HCT116 (cell line): ENCODE results near the gene TTC5. TPM values are rescaled to one million over a fixed set of nuclear protein-coding genes. Genes with fewer than 3 reads are reported as not detected.

Experiments used
- ATAC-seq: fragments of 200-7000 bp; cut with Tn5 transposase; 2 replicates; pipeline ENCODE4 v1.9.1; 2020; ENCODE audit warnings: mild to moderate bottlenecking, moderate library complexity
- BruUV-seq: library from RNA; stranded (reverse); fragments of 400-500 nt; replicated peaks from 2 replicates; lab custom pipeline; 2021; lab: Mats Ljungman, UMichigan
- CTCF ChIA-PET: fragments of 300-600 bp; sonication (Branson Sonifier 250); formaldehyde crosslinking; loops from one replicate; lab custom pipeline; 2021; ENCODE audit warnings: antibody characterized with exemption; lab: Charles Lee
- POLR2A ChIA-PET: fragments of 300-600, 350-600 bp; sonication (Branson Sonifier 250); formaldehyde crosslinking; loops from one replicate; lab custom pipeline; 2021; ENCODE audit warnings: antibody characterized with exemption; lab: Charles Lee
- RAD21 ChIA-PET, 2 experiments: fragments of 300-600 bp; sonication (Branson Sonifier 250); formaldehyde crosslinking; loops; one replicate each; lab custom pipeline; 2023; ENCODE audit warnings: low total read pairs in 2 of 2; ENCODE audit not compliant: uncharacterized antibody in 2 of 2, unreplicated experiment in 2 of 2, low non-redundant PET in 1 of 2; lab: Charles Lee
- DNase-seq: peaks from one replicate; pipeline ENCODE4 v3.0.0-alpha.2; 2010; ENCODE audit warnings: low read depth, low spot score
- H2AFZ ChIP-seq: fragments of 200-600 bp; shearing (Covaris generic), sonication (generic); 2 replicates; pipeline ENCODE4 v1.6.1; 2017; ENCODE audit warnings: low read depth, mixed run types, mixed read lengths, antibody characterized with exemption, low read length; ENCODE audit not compliant: poor library complexity, severe bottlenecking
- H3K27ac ChIP-seq: 2 replicates; pipeline ENCODE4 v1.5.1; 2012; ENCODE audit warnings: low read depth, low read length
- H3K27me3 ChIP-seq: fragments of 200-600 bp; sonication (generic); 2 replicates; pipeline ENCODE4 v1.6.1; 2016; ENCODE audit warnings: mixed run types, low read length, mixed read lengths; ENCODE audit not compliant: insufficient read depth
- H3K36me3 ChIP-seq, 2 experiments: fragments of 200-500 bp in 1 of 2; fragments of 200-600 bp in 1 of 2; sonication (Bioruptor generic) in 1 of 2; sonication (generic) in 1 of 2; 2 replicates each; pipeline versions ENCODE4 v1.5.1 to v1.6.1; 2014 to 2016; ENCODE audit warnings: low read length in 2 of 2, inconsistent platforms in 1 of 2, mixed read lengths in 1 of 2, mixed run types in 1 of 2; ENCODE audit not compliant: insufficient read depth in 2 of 2, control insufficient read depth in 1 of 2
- H3K4me1 ChIP-seq, 2 experiments: fragments of 200-600 bp in 1 of 2; sonication (generic) in 1 of 2; 2 replicates each; pipeline versions ENCODE4 v1.5.1 to v1.6.1; 2012 to 2017; ENCODE audit warnings: low read length in 2 of 2, inconsistent platforms in 1 of 2, mild to moderate bottlenecking in 1 of 2, mixed read lengths in 1 of 2, mixed run types in 1 of 2, moderate library complexity in 1 of 2; ENCODE audit not compliant: insufficient read depth in 2 of 2, control insufficient read depth in 1 of 2
- H3K4me2 ChIP-seq: fragments of 200-600 bp; sonication (generic); 2 replicates; pipeline ENCODE4 v1.6.1; 2017; ENCODE audit warnings: mixed run types, low read length, mixed read lengths
- H3K4me3 ChIP-seq, 2 experiments: fragments of 200-600 bp in 1 of 2; sonication (generic) in 1 of 2; replicated peaks in 1 of 2; 2 replicates each; pipeline ENCODE4 v1.5.1; 2011 to 2016; ENCODE audit warnings: low read length in 2 of 2, control low read depth in 1 of 2, low read depth in 1 of 2, mild to moderate bottlenecking in 1 of 2, mixed read lengths in 1 of 2, mixed run types in 1 of 2
- H3K79me2 ChIP-seq: fragments of 200-600 bp; sonication (generic); 2 replicates; pipeline ENCODE4 v1.6.1; 2017; ENCODE audit warnings: mild to moderate bottlenecking, mixed run types, low read length, moderate library complexity, mixed read lengths; ENCODE audit not compliant: insufficient read depth
- H3K9ac ChIP-seq: fragments of 200-600 bp; sonication (generic); 2 replicates; pipeline ENCODE4 v1.6.1; 2016; ENCODE audit warnings: low read length, mixed read lengths
- H3K9me2 ChIP-seq: fragments of 200-600 bp; sonication (generic), shearing (Covaris generic); 2 replicates; pipeline ENCODE4 v1.6.1; 2017; ENCODE audit warnings: mixed run types, mild to moderate bottlenecking, moderate library complexity; ENCODE audit not compliant: insufficient read depth
- H3K9me3 ChIP-seq, 2 experiments: fragments of 200-500 bp in 1 of 2; fragments of 200-600 bp in 1 of 2; sonication (Bioruptor generic) in 1 of 2; sonication (generic) in 1 of 2; 2 replicates each; pipeline ENCODE4 v1.6.1; 2014 to 2017; ENCODE audit warnings: low read length in 2 of 2, mixed read lengths in 2 of 2, inconsistent platforms in 1 of 2, low read depth in 1 of 2, mild to moderate bottlenecking in 1 of 2, mixed run types in 1 of 2, moderate library complexity in 1 of 2; ENCODE audit not compliant: control insufficient read depth in 1 of 2, insufficient read depth in 1 of 2
- H4K20me1 ChIP-seq: fragments of 200-600 bp; sonication (generic), shearing (Covaris generic); 2 replicates; pipeline ENCODE4 v1.6.1; 2017; ENCODE audit warnings: mixed run types, mild to moderate bottlenecking, moderate library complexity; ENCODE audit not compliant: insufficient read depth
- CBX3 ChIP-seq: IDR thresholded peaks from 2 replicates; pipeline ENCODE4 v1.6.1; 2012; ENCODE audit warnings: low read depth
- CTCF ChIP-seq, 3 experiments: fragments of 200-600 bp in 1 of 3; sonication (generic) in 1 of 3; IDR thresholded peaks in 2 of 3; conservative IDR thresholded peaks in 1 of 3; 2 replicates each; pipeline ENCODE4 v1.5.1; 2012 to 2017; ENCODE audit warnings: low read depth in 2 of 3, low read length in 2 of 3, antibody characterized with exemption in 1 of 3, borderline replicate concordance in 1 of 3, control low read depth in 1 of 3, mild to moderate bottlenecking in 1 of 3, mixed read lengths in 1 of 3, mixed run types in 1 of 3, moderate library complexity in 1 of 3; ENCODE audit not compliant: insufficient read depth in 1 of 3
- FOSL1 ChIP-seq: IDR thresholded peaks from 2 replicates; pipeline ENCODE4 v1.6.1; 2012; ENCODE audit warnings: low read depth
- JUND ChIP-seq: IDR thresholded peaks from 2 replicates; pipeline ENCODE4 v1.6.1; 2012
- POLR2A ChIP-seq: IDR thresholded peaks from 2 replicates; pipeline ENCODE4 v1.7.0; 2011; ENCODE audit warnings: borderline replicate concordance; ENCODE audit not compliant: insufficient read depth, insufficient read length; ENCODE audit errors: extremely low read depth
- POLR2AphosphoS5 ChIP-seq: IDR thresholded peaks from 2 replicates; pipeline ENCODE4 v1.6.1; 2011; ENCODE audit warnings: mild to moderate bottlenecking, low read depth, low read length, moderate library complexity
- SIN3A ChIP-seq: IDR thresholded peaks from 2 replicates; pipeline ENCODE4 v1.6.1; 2012; ENCODE audit warnings: low read depth
- SP1 ChIP-seq: IDR thresholded peaks from 2 replicates; pipeline ENCODE4 v1.6.1; 2012; ENCODE audit warnings: low read depth
- YY1 ChIP-seq: IDR thresholded peaks from 2 replicates; pipeline ENCODE4 v1.6.1; 2011; ENCODE audit warnings: low read length, low read depth, moderate library complexity, mild to moderate bottlenecking; ENCODE audit not compliant: insufficient replicate concordance; ENCODE audit errors: extremely low read depth
- ZFX ChIP-seq: fragments of 450-650 bp; IDR thresholded peaks from 2 replicates; pipeline ENCODE4 v1.6.1; 2017
- intact Hi-C: fragments of 100-400 bp; cut with micrococcal nuclease; formaldehyde crosslinking; loops from 2 replicates; pipeline ENCODE4 v1.10.0; 2022
- total RNA-seq: library from RNA; stranded (reverse); gene quantifications from one replicate; pipeline ENCODE4 v1.2.1, GENCODE V29; 2021; ENCODE audit not compliant: unreplicated experiment
- TF ChIP-seq, protein P1 (sequence below): IDR thresholded peaks from 2 replicates; pipeline ENCODE4 v1.6.1; 2012; ENCODE audit warnings: low read depth
- TF ChIP-seq, protein P2 (sequence below): IDR thresholded peaks from 2 replicates; pipeline ENCODE4 v1.6.1; 2012

TTC5 gene
- total RNA-seq, 1 experiment from 2014 or later: 23.3 TPM

DNA sequence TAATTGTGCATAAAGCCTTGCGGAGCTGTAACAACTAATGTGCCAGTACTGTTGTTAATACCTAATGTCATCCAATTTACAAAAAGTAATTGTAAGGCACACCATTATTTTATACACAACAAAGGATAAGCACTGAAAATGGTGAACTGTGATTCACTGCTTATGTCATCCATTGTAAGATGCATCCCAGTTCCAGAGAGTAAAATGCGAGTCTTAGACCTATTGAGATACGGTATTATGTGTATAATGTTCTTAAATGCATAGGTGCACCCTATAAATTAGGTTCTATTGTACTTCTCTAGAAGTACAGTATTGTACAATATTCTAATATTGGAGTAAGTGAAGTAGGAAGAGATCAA, 38.1 kb upstream of the TTC5 start:
- BruUV-seq: TSS peak; percentile 71
- H3K9me3 ChIP-seq: no peaks in the 10 kb centered on the region
- ATAC-seq: no peak
- peaks cover 30% of the 10 kb centered on the region for H3K79me2 ChIP-seq
- H3K27me3 ChIP-seq: no peaks in the 10 kb centered on the region
- peaks cover 23 to 25% of the 10 kb centered on the region in 2 experiments for H3K36me3 ChIP-seq
- intact Hi-C loops: loop anchor here (1.0 to 5.0 kb wide), 5 partner anchors 68 to 337 kb away; partner anchors contain the start of genes PIP4P1 and TEP1
- DNase-seq: no peak
- H4K20me1 ChIP-seq: no peaks in the 10 kb centered on the region
- ChIA-PET POLR2A (interaction anchor here (0.9 to 4.3 kb wide), 25 partner anchors 10 to 339 kb away, joined by 3 to 47 read pairs (median 5); partner anchors contain the start of genes APEX1, CCNB1IP1, OSGEP and PIP4P1), RAD21 (no interaction called here), CTCF (interaction anchor here (1.0 to 3.0 kb wide), 7 partner anchors 72 to 760 kb away, joined by 3 to 17 read pairs (median 6); no protein-coding TSS in a partner anchor)
- H3K9ac ChIP-seq: peak overlapping the region; percentile 84
- H3K4me3 ChIP-seq: peak overlapping the region; percentile 67 to 94
- H3K27ac ChIP-seq: peak overlapping the region; percentile 63
- peak overlapping the region; percentile 82 for H3K4me2 ChIP-seq
- TF ChIP-seq JUND (peak; percentile 14; the same call in 1 of the 2 replicates), ZFX (no peak)
- no peak overlapping the region for H2AFZ ChIP-seq
- peaks cover 5 to 15% of the 10 kb centered on the region in 2 experiments; a peak in 3 of 4 replicates for H3K4me1 ChIP-seq
- no peaks in the 10 kb centered on the region for H3K9me2 ChIP-seq

GRCh38 chr14:20343092-20343861, 37.5 kb upstream of the TTC5 start, which contains the start of gene PARP2:
TSS of gene PARP2 (plus strand) at chr14:20343635. CDS start at chr14:20343642, 7 bp downstream.
- BruUV-seq: TSS peak; percentile 100
- no peaks in the 10 kb centered on the region for H3K9me3 ChIP-seq
- RAD21 ChIA-PET: interaction anchor here (0.6 to 1.1 kb wide), 7 partner anchors 11 to 310 kb away, joined by 3 to 6 read pairs (median 3); partner anchors contain the start of genes CCNB1IP1 (in 1 of the 2) and PIP4P1 (in 1 of the 2)
- peak within 1 kb of the TSS; percentile 84 for H3K9ac ChIP-seq
- peak; percentile 99 for DNase-seq
- peak within 1 kb of the TSS; percentile 67 to 94 for H3K4me3 ChIP-seq
- POLR2A ChIA-PET: interaction anchor here (0.7 to 4.3 kb wide), 35 partner anchors 10 to 339 kb away, joined by 3 to 47 read pairs (median 4); partner anchors contain the start of genes APEX1, CCNB1IP1, OSGEP and PIP4P1
- H3K27me3 ChIP-seq: no peaks in the 10 kb centered on the region
- H4K20me1 ChIP-seq: no peaks in the 10 kb centered on the region
- H3K27ac ChIP-seq: peak within 1 kb of the TSS; percentile 95
- peaks cover 20 to 25% of the 10 kb centered on the region in 2 experiments for H3K36me3 ChIP-seq
- peak; percentile 95 for ATAC-seq
- no peaks in the 10 kb centered on the region for H3K9me2 ChIP-seq
- peaks cover 5 to 15% of the 10 kb centered on the region in 2 experiments; a peak in 3 of 4 replicates for H3K4me1 ChIP-seq
- CTCF ChIA-PET: interaction anchor here (0.7 to 3.0 kb wide), 10 partner anchors 15 to 761 kb away, joined by 3 to 17 read pairs (median 5); no protein-coding TSS in a partner anchor
- H2AFZ ChIP-seq: peak within 1 kb of the TSS; percentile 4
- peak within 1 kb of the TSS; percentile 82 for H3K4me2 ChIP-seq
- peaks cover 30% of the 10 kb centered on the region for H3K79me2 ChIP-seq
- intact Hi-C loops: loop anchor here (1.0 to 5.0 kb wide), 5 partner anchors 69 to 338 kb away; partner anchors contain the start of genes PIP4P1 and TEP1
- TF ChIP-seq YY1 (peak; percentile 79), CTCF (IDR thresholded peaks at IDR 0.05 in 2 of 3, conservative IDR thresholded peaks at IDR 0.05 in 1 of 3; ENCODE audit: borderline replicate concordance in 1 of 3, insufficient read depth in 1 of 3, low read depth in 2 of 3, low read length in 2 of 3) (no peak), FOSL1 (no peak), POLR2AphosphoS5 (peak; percentile 99), SIN3A (peak; percentile 92), SP1 (peak; percentile 60), POLR2A (peak; percentile 100), CBX3 (peak; percentile 57; the same call in 1 of the 2 replicates)
- TF ChIP-seq, protein P1, sequence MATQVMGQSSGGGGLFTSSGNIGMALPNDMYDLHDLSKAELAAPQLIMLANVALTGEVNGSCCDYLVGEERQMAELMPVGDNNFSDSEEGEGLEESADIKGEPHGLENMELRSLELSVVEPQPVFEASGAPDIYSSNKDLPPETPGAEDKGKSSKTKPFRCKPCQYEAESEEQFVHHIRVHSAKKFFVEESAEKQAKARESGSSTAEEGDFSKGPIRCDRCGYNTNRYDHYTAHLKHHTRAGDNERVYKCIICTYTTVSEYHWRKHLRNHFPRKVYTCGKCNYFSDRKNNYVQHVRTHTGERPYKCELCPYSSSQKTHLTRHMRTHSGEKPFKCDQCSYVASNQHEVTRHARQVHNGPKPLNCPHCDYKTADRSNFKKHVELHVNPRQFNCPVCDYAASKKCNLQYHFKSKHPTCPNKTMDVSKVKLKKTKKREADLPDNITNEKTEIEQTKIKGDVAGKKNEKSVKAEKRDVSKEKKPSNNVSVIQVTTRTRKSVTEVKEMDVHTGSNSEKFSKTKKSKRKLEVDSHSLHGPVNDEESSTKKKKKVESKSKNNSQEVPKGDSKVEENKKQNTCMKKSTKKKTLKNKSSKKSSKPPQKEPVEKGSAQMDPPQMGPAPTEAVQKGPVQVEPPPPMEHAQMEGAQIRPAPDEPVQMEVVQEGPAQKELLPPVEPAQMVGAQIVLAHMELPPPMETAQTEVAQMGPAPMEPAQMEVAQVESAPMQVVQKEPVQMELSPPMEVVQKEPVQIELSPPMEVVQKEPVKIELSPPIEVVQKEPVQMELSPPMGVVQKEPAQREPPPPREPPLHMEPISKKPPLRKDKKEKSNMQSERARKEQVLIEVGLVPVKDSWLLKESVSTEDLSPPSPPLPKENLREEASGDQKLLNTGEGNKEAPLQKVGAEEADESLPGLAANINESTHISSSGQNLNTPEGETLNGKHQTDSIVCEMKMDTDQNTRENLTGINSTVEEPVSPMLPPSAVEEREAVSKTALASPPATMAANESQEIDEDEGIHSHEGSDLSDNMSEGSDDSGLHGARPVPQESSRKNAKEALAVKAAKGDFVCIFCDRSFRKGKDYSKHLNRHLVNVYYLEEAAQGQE: no peak
- TF ChIP-seq, protein P2, sequence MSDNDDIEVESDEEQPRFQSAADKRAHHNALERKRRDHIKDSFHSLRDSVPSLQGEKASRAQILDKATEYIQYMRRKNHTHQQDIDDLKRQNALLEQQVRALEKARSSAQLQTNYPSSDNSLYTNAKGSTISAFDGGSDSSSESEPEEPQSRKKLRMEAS: peak; percentile 63
